DND-41 (cell line): ENCODE results near the gene STK11.

Source experiments
- CTCF ChIP-seq: IDR thresholded peaks from 2 replicates; pipeline ENCODE4 v1.5.1; 2012; ENCODE audit warnings: borderline replicate concordance, low read length, moderate library complexity, mild to moderate bottlenecking; ENCODE audit not compliant: poor library complexity, severe bottlenecking; ENCODE audit errors: extremely low read depth
- EZH2 ChIP-seq: IDR thresholded peaks from 3 replicates; pipeline ENCODE4 v1.6.1; 2012; ENCODE audit warnings: borderline replicate concordance, low read depth, mild to moderate bottlenecking, moderate library complexity, low read length, inconsistent platforms; ENCODE audit not compliant: severe bottlenecking

GRCh38 chr19:1270854-1271527, 65.4 kb downstream of the STK11 start:
- TF ChIP-seq CTCF (no peak), EZH2 (no peak)
